HEK293 (cell line): ENCODE measurements around the gene COLQ.

Source experiments
- SALL2 ChIP-seq: fragments of 450-650 bp; formaldehyde crosslinking; IDR thresholded peaks from 2 replicates; pipeline ENCODE4 v1.5.0; 2017; ENCODE audit warnings: missing biosample characterization, mild to moderate bottlenecking, missing genetic modification characterization, borderline replicate concordance
- ZNF335 ChIP-seq: fragments of 450-650 bp; formaldehyde crosslinking; conservative IDR thresholded peaks from 2 replicates; pipeline ENCODE4 v1.5.1; 2016; ENCODE audit warnings: missing biosample characterization, missing genetic modification characterization
- TF ChIP-seq, protein P1 (sequence below): fragments of 450-650 bp; formaldehyde crosslinking; IDR thresholded peaks from 2 replicates; pipeline ENCODE4 v1.5.1; 2016; ENCODE audit warnings: missing biosample characterization, missing genetic modification characterization
- TF ChIP-seq, protein P2 (sequence below): fragments of 450-650 bp; formaldehyde crosslinking; IDR thresholded peaks from 2 replicates; pipeline ENCODE4 v1.5.1; 2017; ENCODE audit warnings: missing biosample characterization, missing genetic modification characterization
- TF ChIP-seq, protein P3 (sequence below): sonication (generic); formaldehyde crosslinking; IDR thresholded peaks from 2 replicates; pipeline ENCODE4 v1.8.1; 2022; ENCODE audit warnings: mild to moderate bottlenecking, moderate library complexity, missing genetic modification reagents

DNA sequence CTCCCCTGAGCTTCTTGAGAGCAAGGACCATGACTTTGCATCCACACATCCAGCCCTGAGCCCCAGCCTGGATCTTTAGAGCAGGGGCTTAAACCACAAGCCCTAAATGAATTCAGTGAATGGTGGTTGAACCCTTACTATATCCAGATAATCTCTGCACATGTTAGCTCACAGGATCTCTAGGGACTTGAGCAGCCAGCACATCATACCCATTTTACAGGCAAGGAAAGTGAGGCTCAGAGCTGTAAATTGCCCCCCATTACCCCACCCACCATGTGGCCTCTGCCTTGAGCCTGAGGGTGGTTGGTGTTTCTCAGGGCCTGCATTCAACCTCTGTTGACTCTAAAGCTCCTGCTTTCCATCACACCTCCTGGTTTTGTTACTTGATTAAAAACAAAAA, 66.5 kb downstream of the COLQ start:
- TF ChIP-seq ZNF335 (no peak), SALL2 (tag by site-specific recombination) (no peak)
- TF ChIP-seq, protein P1, sequence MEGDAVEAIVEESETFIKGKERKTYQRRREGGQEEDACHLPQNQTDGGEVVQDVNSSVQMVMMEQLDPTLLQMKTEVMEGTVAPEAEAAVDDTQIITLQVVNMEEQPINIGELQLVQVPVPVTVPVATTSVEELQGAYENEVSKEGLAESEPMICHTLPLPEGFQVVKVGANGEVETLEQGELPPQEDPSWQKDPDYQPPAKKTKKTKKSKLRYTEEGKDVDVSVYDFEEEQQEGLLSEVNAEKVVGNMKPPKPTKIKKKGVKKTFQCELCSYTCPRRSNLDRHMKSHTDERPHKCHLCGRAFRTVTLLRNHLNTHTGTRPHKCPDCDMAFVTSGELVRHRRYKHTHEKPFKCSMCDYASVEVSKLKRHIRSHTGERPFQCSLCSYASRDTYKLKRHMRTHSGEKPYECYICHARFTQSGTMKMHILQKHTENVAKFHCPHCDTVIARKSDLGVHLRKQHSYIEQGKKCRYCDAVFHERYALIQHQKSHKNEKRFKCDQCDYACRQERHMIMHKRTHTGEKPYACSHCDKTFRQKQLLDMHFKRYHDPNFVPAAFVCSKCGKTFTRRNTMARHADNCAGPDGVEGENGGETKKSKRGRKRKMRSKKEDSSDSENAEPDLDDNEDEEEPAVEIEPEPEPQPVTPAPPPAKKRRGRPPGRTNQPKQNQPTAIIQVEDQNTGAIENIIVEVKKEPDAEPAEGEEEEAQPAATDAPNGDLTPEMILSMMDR = no peak
- TF ChIP-seq, protein P2, sequence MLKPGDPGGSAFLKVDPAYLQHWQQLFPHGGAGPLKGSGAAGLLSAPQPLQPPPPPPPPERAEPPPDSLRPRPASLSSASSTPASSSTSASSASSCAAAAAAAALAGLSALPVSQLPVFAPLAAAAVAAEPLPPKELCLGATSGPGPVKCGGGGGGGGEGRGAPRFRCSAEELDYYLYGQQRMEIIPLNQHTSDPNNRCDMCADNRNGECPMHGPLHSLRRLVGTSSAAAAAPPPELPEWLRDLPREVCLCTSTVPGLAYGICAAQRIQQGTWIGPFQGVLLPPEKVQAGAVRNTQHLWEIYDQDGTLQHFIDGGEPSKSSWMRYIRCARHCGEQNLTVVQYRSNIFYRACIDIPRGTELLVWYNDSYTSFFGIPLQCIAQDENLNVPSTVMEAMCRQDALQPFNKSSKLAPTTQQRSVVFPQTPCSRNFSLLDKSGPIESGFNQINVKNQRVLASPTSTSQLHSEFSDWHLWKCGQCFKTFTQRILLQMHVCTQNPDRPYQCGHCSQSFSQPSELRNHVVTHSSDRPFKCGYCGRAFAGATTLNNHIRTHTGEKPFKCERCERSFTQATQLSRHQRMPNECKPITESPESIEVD (tag by site-specific recombination) = no peak
- TF ChIP-seq, protein P3, sequence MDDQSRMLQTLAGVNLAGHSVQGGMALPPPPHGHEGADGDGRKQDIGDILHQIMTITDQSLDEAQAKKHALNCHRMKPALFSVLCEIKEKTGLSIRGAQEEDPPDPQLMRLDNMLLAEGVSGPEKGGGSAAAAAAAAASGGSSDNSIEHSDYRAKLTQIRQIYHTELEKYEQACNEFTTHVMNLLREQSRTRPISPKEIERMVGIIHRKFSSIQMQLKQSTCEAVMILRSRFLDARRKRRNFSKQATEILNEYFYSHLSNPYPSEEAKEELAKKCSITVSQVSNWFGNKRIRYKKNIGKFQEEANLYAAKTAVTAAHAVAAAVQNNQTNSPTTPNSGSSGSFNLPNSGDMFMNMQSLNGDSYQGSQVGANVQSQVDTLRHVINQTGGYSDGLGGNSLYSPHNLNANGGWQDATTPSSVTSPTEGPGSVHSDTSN = no peak
